ENCODE results near the gene ATXN1. TPM values are rescaled to one million over a fixed set of nuclear protein-coding genes. Genes with fewer than 3 reads are reported as not detected.

The ATXN1 gene
- total RNA-seq, 1 experiment from 2014 or later, result 5.6 TPM

DNA sequence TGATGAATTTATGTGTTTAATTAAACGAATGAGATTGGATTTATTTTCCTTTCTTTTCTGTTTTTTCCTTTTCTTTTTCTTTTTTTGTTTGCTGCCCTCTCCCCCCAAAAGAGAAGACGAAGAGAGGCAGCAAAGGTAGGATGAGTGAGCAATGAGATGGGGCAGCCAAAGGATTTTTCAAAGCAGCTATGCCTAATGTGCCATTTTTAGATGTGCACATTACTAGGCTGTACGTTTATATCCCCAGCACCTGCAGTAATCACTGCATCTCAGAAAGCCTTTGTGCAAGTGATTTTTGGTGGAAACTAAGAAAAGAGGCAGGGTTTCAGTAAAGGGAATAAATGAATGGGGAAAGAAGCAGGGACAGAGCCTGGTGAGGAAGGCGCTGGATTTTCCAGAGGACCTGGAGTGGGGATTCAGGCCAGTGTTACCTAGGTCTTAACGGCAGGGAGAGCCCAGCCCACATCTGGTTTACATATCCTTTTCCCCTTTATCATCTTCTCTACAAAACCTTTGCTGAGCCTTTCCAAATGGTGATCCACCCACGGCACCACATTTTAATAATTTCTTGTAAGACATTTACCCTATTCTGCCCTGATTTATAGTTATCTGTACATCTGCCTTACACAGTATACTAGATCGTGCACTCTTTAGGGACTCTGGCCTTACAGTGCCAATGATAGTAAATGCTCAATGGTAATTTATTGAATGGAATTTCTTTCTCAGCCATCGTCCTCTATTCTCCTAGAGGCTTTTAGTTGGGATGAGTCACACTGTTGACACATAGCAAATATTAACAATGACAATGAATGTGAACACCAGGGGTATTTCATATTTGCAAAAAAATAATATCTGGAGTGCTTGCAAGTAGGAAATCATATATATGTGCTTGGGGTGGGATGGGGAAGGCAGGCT, 38.3 kb upstream of the ATXN1 start:
- H3K56ac ChIP-seq (ENCODE audit: insufficient read length, low read depth, low read length), result no peak overlapping the region
- Mint-ChIP-seq H3K4me1 (peaks cover 20% of the 10 kb centered on the region in 2 experiments), H3K9me3 (no peaks in the 10 kb centered on the region), H3K4me3 (no peak overlapping the region; a peak in 1 of 5 replicates), H3K27me3 (ENCODE audit: low read depth) (no peaks in the 10 kb centered on the region), H3K27ac (no peak overlapping the region), H3K36me3 (ENCODE audit: insufficient read depth in 1 of 3, low read depth in 3 of 3) (no peaks in the 10 kb centered on the region)
- WGBS (ENCODE audit: extremely low coverage, insufficient read length, low lambda C conversion rate), result no CpG with 5 or more reads among the region's 8 CpGs
- H3K4me2 ChIP-seq (ENCODE audit: insufficient read depth, insufficient read length, low read length), result no peak overlapping the region
- no peak overlapping the region for H2AK5ac ChIP-seq (ENCODE audit: insufficient read length, low read length)
- H2BK120ac ChIP-seq (ENCODE audit: low read depth, low read length, poor library complexity, severe bottlenecking), result no peak overlapping the region
- H3K27ac ChIP-seq (ENCODE audit: insufficient read length, low read depth, low read length), result no peak overlapping the region
- no peak overlapping the region for H4K91ac ChIP-seq (ENCODE audit: insufficient read length, low read depth, low read length)
- no peak overlapping the region for H2BK5ac ChIP-seq (ENCODE audit: insufficient read length, low read length)
- no peak overlapping the region for H3K18ac ChIP-seq (ENCODE audit: insufficient read length, low read depth, low read length)
- peaks cover 2% of the 10 kb centered on the region; the same call in 1 of the 2 replicates for H3K4me1 ChIP-seq (ENCODE audit: insufficient read depth, low read length)
- no peak overlapping the region for H2BK12ac ChIP-seq (ENCODE audit: insufficient read length, low read depth, low read length)
- no peaks in the 10 kb centered on the region for H3K23me2 ChIP-seq (ENCODE audit: insufficient read length, low read depth, low read length, poor library complexity, severe bottlenecking)
- no peak overlapping the region for H3T11ph ChIP-seq (ENCODE audit: low read length)
- H4K5ac ChIP-seq (ENCODE audit: insufficient read length, low read depth, low read length), result no peak overlapping the region
- no peaks in the 10 kb centered on the region for H4K20me1 ChIP-seq (ENCODE audit: control insufficient read depth, insufficient read depth, insufficient read length)
- H2AFZ ChIP-seq (ENCODE audit: low read length), result no peak overlapping the region
- no peak for DNase-seq
- no peak overlapping the region for H3K9ac ChIP-seq (ENCODE audit: extremely low read depth, insufficient read length, low read length)
- no peak overlapping the region for H4K8ac ChIP-seq (replicated peaks; ENCODE audit: insufficient read length, low read depth, low read length)
- TF ChIP-seq, protein P1, sequence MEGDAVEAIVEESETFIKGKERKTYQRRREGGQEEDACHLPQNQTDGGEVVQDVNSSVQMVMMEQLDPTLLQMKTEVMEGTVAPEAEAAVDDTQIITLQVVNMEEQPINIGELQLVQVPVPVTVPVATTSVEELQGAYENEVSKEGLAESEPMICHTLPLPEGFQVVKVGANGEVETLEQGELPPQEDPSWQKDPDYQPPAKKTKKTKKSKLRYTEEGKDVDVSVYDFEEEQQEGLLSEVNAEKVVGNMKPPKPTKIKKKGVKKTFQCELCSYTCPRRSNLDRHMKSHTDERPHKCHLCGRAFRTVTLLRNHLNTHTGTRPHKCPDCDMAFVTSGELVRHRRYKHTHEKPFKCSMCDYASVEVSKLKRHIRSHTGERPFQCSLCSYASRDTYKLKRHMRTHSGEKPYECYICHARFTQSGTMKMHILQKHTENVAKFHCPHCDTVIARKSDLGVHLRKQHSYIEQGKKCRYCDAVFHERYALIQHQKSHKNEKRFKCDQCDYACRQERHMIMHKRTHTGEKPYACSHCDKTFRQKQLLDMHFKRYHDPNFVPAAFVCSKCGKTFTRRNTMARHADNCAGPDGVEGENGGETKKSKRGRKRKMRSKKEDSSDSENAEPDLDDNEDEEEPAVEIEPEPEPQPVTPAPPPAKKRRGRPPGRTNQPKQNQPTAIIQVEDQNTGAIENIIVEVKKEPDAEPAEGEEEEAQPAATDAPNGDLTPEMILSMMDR (conservative IDR thresholded peaks at IDR 0.05), result no peak
- H3K79me1 ChIP-seq (ENCODE audit: insufficient read depth, low read depth, low read length, poor library complexity, severe bottlenecking), result no peaks in the 10 kb centered on the region
- H3K9me3 ChIP-seq (ENCODE audit: control insufficient read depth, low read depth, low read length), result no peaks in the 10 kb centered on the region
- no peaks in the 10 kb centered on the region for H3K27me3 ChIP-seq (ENCODE audit: insufficient read depth, low read length)
- no peak overlapping the region for H3K4ac ChIP-seq (ENCODE audit: low read depth, low read length)
- H2BK15ac ChIP-seq (ENCODE audit: low read depth, low read length), result no peak overlapping the region
- no peak overlapping the region for H2BK20ac ChIP-seq (ENCODE audit: low read depth, low read length, poor library complexity, severe bottlenecking)
- no peak overlapping the region for H3K14ac ChIP-seq (ENCODE audit: insufficient read depth, low read length)
- H3K23ac ChIP-seq (ENCODE audit: insufficient read length, low read depth, low read length), result no peak overlapping the region
- H3K79me2 ChIP-seq (ENCODE audit: insufficient read depth, low read length), result no peaks in the 10 kb centered on the region
